Thoracic aorta (tissue), 2 donors: ENCODE measurements around the gene TUBB3. TPM values are rescaled to one million over a fixed set of nuclear protein-coding genes. Genes with fewer than 3 reads are reported as not detected.

Experiments
- ATAC-seq: fragments of 150-250 bp; one replicate; pipeline ENCODE4 v1.8.0; 2017; ENCODE audit warnings: low read depth; ENCODE audit not compliant: insufficient number of reproducible peaks, low FRiP score
- DNase-seq: peaks from one replicate; pipeline ENCODE4 v3.0.0-alpha.2; 2020; ENCODE audit warnings: low spot score
- H3K27ac ChIP-seq, 2 donors: fragments of 200-600 bp; sonication (generic); 1 replicate in 1 of 2; 2 replicates in 1 of 2; pipeline ENCODE4 v1.5.1; 2016; ENCODE audit warnings: mild to moderate bottlenecking in 2 of 2, moderate library complexity in 2 of 2
- H3K27me3 ChIP-seq: fragments of 200-600 bp; sonication (generic); replicated peaks from 2 replicates; pipeline ENCODE4 v1.6.0; 2016; ENCODE audit warnings: mild to moderate bottlenecking; ENCODE audit not compliant: insufficient read depth
- H3K36me3 ChIP-seq: fragments of 200-600 bp; sonication (generic); one replicate; pipeline ENCODE4 v1.5.1; 2016
- H3K4me1 ChIP-seq, 2 donors: fragments of 200-600 bp; sonication (generic); 1 replicate in 1 of 2; 2 replicates in 1 of 2; pipeline versions ENCODE4 v1.5.1 to v1.6.0; 2016; ENCODE audit warnings: low read depth in 2 of 2, mild to moderate bottlenecking in 1 of 2; ENCODE audit not compliant: control insufficient read depth in 1 of 2
- H3K4me3 ChIP-seq: fragments of 200-600 bp; sonication (generic); 2 replicates; pipeline ENCODE4 v1.5.1; 2016; ENCODE audit warnings: mild to moderate bottlenecking
- H3K9me3 ChIP-seq: fragments of 200-600 bp; sonication (generic); 2 replicates; pipeline ENCODE4 v1.5.1; 2016
- total RNA-seq, 2 donors: library from RNA; depleted of rRNA; stranded (reverse); fragments of >200 nt; gene quantifications; one replicate each; pipeline versions ENCODE4 v1.1.0 to v1.2.3, GENCODE V29; 2016
- TF ChIP-seq, protein P1 (sequence below): fragments of 200-600 bp; sonication (generic); IDR thresholded peaks from one replicate; pipeline ENCODE4 v1.5.1; 2019; ENCODE audit warnings: antibody characterized with exemption

TUBB3 gene
- total RNA-seq, 2 donors from 2014 or later = 4.2 to 18.0 TPM

DNA sequence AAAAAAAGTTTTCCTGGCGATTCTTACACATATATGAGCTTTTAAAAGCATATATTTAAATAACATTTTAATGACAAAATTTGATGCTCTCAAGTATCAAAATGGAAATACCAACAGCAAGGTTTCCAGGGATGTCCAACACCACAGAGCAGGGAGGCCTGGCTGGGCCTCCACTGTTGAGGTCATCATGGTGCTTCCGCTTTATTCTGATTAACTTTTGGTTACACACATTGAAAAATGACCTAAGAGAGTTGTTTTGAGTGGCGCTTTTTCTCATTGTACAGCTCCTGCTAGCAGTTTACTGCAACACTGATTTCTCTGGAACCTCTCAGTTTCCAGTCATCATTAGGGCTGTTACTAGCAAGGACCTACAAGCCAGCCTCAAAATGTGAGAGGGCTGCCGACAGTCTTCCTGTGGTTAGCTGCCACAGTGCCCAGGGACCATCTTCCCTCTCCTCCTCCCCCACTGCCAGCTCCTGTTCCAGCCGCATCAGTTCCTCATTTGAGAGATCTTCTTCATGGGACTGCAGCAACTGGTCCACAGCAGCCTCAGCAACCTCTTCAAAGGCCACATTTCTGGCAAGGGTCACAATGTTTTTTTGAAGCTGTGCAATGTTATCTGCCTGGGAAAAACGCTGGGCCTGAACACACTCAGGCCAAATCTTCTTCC lies 46.7 kb downstream of the TUBB3 start:
- DNase-seq (no peak), ATAC-seq (no peak)
- Histone ChIP-seq H3K9me3 (no peaks in the 10 kb centered on the region), H3K27ac (no peak overlapping the region), H3K27me3 (no peaks in the 10 kb centered on the region), H3K4me3 (no peak overlapping the region), H3K36me3 (no peaks in the 10 kb centered on the region), H3K4me1 (peaks cover 17 to 24% of the 10 kb centered on the region in 2 donors)
- TF ChIP-seq, protein P1, sequence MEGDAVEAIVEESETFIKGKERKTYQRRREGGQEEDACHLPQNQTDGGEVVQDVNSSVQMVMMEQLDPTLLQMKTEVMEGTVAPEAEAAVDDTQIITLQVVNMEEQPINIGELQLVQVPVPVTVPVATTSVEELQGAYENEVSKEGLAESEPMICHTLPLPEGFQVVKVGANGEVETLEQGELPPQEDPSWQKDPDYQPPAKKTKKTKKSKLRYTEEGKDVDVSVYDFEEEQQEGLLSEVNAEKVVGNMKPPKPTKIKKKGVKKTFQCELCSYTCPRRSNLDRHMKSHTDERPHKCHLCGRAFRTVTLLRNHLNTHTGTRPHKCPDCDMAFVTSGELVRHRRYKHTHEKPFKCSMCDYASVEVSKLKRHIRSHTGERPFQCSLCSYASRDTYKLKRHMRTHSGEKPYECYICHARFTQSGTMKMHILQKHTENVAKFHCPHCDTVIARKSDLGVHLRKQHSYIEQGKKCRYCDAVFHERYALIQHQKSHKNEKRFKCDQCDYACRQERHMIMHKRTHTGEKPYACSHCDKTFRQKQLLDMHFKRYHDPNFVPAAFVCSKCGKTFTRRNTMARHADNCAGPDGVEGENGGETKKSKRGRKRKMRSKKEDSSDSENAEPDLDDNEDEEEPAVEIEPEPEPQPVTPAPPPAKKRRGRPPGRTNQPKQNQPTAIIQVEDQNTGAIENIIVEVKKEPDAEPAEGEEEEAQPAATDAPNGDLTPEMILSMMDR = no peak

DNA sequence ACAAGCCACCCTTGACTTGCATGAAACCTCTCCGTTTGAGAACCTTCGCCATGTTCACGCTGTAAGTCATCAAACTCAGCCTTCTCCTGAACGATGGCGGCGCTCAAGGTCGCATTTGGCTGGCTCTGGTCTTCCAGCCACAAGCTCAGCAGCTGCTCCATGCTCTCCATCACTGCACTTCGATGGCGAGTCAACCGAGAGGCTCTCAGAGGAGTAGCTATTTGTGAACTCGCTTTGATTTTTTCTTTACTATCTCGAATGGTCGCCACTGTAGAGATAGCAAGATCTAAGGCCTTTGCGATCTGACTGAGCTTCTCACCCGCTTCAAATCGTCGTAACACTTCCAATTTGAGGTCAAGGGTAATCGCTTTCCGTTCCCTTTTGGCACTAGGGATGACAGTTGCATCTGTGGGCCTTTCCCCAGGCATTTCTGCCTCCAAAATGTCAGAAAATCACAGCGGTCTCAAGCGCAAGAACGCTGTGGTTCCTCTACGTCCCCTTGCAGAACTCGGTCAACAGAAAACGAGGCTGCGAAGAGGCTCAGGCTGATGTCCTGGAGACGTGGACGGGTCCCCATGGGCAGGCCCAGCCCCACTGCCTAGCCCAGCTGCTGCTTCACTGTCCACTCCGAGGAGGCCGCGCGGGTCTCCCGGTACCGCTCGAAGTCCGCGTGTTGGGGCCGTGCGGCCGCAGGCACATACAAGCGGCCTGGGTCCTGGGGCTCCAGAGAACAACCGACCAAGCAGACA lies 48.5 kb downstream of the TUBB3 start:
- H3K27me3 ChIP-seq = no peaks in the 10 kb centered on the region
- DNase-seq (no peak), ATAC-seq (no peak)
- H3K9me3 ChIP-seq = no peaks in the 10 kb centered on the region
- H3K4me1 ChIP-seq = peaks cover 17 to 24% of the 10 kb centered on the region in 2 donors
- H3K27ac ChIP-seq = peak overlapping the region; percentile 77 to 86
- peak overlapping the region; percentile 82 for H3K4me3 ChIP-seq
- no peaks in the 10 kb centered on the region for H3K36me3 ChIP-seq
- TF ChIP-seq, protein P1 = no peak

DNA sequence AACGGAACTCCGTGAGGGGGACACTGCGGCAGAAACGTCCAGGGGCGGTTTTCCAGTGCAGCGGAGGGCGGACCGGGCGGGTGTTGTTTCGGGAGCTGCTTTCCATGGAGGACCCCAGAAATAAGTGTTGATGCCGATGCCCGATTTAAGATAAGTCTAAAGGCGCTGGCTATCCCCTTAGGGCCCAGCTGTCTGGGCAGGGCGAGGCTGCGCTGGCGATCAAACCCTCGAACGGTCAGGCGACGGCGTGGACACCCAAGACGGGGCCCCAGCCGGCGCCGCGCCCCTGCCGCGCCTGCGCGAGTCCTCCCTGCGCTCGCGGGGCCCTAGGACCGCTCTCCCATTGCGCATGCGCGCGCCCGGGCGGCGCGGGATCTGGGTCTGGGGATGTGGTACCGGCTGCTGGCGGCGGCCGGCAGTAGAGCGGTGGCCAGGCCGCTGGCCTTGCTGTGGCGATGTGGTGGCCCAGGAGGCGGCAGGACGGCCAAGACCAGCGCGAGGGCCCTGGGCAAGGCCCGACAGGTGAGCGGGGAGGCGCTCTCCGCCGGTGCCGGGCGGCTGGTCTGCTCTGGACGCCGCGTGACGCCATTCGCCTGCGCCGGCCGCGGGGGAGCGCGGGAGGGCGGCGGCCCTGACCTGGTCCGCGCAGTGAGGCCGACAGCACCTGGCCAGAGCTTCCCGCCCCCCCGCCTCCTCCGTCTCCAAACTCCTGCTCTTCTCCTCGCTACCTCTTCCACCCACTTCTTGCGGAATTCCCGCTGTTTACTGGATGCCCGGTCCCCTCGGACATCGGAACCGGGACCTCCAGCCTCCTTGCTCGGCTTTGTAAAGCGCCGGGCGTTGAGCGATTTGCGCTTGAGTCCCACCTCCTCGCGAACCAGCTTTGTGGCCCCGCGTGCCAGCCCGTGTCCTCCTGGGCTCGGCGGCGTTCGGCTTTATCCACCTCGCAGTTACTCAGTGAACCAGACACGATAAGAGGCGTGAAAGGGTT lies 49.4 kb downstream of the TUBB3 start:
- peaks cover 17 to 24% of the 10 kb centered on the region in 2 donors for H3K4me1 ChIP-seq
- no peaks in the 10 kb centered on the region for H3K36me3 ChIP-seq
- H3K27ac ChIP-seq = peak overlapping the region; percentile 77 to 86
- peak; percentile 96 for ATAC-seq
- H3K27me3 ChIP-seq = no peaks in the 10 kb centered on the region
- H3K9me3 ChIP-seq = no peaks in the 10 kb centered on the region
- TF ChIP-seq, protein P1 = peak; percentile 15
- peak overlapping the region; percentile 82 for H3K4me3 ChIP-seq
- DNase-seq = peak; percentile 66

DNA sequence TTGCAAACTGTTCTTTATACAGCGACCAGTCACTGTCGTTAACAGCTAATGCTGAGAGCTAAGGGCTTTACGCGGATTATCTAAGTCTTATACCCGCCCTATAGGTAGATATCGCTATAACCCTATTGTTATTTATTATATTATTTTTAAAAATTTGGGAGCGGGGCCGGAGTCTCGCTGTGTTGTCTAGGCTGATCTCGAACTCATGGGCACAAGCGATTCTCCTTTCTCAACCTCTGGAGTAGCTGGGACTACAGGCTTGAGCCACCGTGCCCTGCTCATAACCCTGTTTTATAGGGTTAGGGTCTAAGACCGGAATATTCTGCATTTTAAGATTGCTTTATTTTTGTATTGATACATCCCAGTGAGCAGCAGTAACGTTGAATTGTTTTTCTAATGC lies 50.1 kb downstream of the TUBB3 start:
- H3K27ac ChIP-seq = peak overlapping the region; percentile 77 to 86
- ATAC-seq = no peak
- no peaks in the 10 kb centered on the region for H3K27me3 ChIP-seq
- peaks cover 3% of the 10 kb centered on the region for H3K36me3 ChIP-seq
- H3K9me3 ChIP-seq = no peaks in the 10 kb centered on the region
- H3K4me1 ChIP-seq = peaks cover 17 to 24% of the 10 kb centered on the region in 2 donors
- TF ChIP-seq, protein P1 = no peak
- H3K4me3 ChIP-seq = peak overlapping the region; percentile 82
- no peak for DNase-seq
